Kidney epithelial cell (primary cell): Measurements from ENCODE around the gene NOP9. TPM values are rescaled to one million over a fixed set of nuclear protein-coding genes. Genes with fewer than 3 reads are reported as not detected.

Source experiments
- DNase-seq: peaks from one replicate; pipeline ENCODE4 v3.0.0-alpha.2; 2010; ENCODE audit warnings: low read depth
- H3K27me3 ChIP-seq: 2 replicates; pipeline ENCODE4 v1.6.0; 2011; ENCODE audit warnings: low read length; ENCODE audit not compliant: control insufficient read depth, insufficient read depth
- H3K36me3 ChIP-seq: 2 replicates; pipeline ENCODE4 v1.5.1; 2011; ENCODE audit warnings: low read length; ENCODE audit not compliant: control insufficient read depth, insufficient read depth
- H3K4me3 ChIP-seq: 2 replicates; pipeline ENCODE4 v1.5.1; 2011; ENCODE audit warnings: low read depth, mild to moderate bottlenecking, control low read depth, low read length
- total RNA-seq: library from RNA; depleted of rRNA; stranded (reverse); fragments of >200 nt; gene quantifications from 2 replicates; pipeline ENCODE4 v1.2.3, GENCODE V29; 2015
- TF ChIP-seq, protein P1 (sequence below): IDR thresholded peaks from 2 replicates; pipeline ENCODE4 v1.5.1; 2011; ENCODE audit warnings: mild to moderate bottlenecking, moderate library complexity, low read length, control low read depth, inconsistent platforms; ENCODE audit not compliant: insufficient read depth, poor library complexity, severe bottlenecking

Gene NOP9
- total RNA-seq, 1 donor from 2014 or later = 28.7 TPM

- Histone ChIP-seq H3K27me3 (no peaks in the 10 kb centered on the region), H3K36me3 (no peaks in the 10 kb centered on the region), H3K4me3 (no peak overlapping the region)
- DNase-seq = no peak
- TF ChIP-seq, protein P1, sequence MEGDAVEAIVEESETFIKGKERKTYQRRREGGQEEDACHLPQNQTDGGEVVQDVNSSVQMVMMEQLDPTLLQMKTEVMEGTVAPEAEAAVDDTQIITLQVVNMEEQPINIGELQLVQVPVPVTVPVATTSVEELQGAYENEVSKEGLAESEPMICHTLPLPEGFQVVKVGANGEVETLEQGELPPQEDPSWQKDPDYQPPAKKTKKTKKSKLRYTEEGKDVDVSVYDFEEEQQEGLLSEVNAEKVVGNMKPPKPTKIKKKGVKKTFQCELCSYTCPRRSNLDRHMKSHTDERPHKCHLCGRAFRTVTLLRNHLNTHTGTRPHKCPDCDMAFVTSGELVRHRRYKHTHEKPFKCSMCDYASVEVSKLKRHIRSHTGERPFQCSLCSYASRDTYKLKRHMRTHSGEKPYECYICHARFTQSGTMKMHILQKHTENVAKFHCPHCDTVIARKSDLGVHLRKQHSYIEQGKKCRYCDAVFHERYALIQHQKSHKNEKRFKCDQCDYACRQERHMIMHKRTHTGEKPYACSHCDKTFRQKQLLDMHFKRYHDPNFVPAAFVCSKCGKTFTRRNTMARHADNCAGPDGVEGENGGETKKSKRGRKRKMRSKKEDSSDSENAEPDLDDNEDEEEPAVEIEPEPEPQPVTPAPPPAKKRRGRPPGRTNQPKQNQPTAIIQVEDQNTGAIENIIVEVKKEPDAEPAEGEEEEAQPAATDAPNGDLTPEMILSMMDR = no peak
Observed at GRCh38 chr14:24307156-24307574, 7.5 kb downstream of the NOP9 start.

GRCh38 chr14:24307575-24308341 lies 8.1 kb downstream of the NOP9 start, which contains the start of gene CIDEB:
TSS of gene CIDEB (minus strand) at chr14:24307977. CDS start at chr14:24307858, 119 bp downstream.
- H3K36me3 ChIP-seq = no peaks in the 10 kb centered on the region
- TF ChIP-seq, protein P1 = peak; percentile 96
- no peaks in the 10 kb centered on the region for H3K27me3 ChIP-seq
- no peak within 1 kb of the TSS for H3K4me3 ChIP-seq
- DNase-seq = no peak

GRCh38 chr14:24308342-24309124 lies 8.9 kb downstream of the NOP9 start:
- Histone ChIP-seq H3K36me3 (no peaks in the 10 kb centered on the region), H3K27me3 (no peaks in the 10 kb centered on the region), H3K4me3 (no peak overlapping the region)
- TF ChIP-seq, protein P1 = no peak
- DNase-seq = no peak

DNA sequence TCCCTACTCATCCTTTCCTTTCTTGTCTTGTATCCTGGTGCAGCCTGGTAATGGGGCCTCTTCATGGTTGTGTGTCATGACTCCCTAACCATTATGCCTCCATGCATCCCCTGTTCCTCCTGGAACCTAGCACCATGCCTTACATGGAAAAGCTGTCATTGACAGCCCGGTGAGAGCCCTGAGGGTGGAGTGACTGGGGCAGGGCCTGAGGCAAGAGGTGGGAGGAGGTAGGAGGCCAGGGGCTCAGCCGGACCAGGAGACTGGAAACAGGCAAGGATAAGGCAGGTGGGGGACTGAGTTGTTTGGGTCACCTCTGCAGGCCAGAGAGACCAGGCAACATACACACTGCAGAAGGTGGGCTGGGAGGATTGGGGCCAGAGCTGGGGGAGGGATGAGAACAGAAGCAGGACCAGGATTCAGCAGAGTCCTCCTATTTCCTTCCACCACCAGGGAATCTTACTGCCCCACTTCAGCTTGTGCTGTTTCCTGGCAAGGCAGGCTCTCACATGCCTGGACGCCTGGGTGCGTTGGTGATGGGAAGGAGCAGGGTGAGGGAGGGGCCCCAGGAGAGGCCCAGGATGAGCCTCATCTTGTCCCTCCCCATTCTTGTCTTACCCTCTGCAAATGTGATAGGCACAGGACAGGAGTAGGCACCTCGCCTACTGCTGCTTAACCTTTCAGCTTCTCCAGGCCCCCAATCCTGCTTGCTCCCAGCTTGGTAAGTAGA lies 10.1 kb downstream of the NOP9 start, which contains the start of gene LTB4R2:
Gene LTB4R2, plus strand, starts transcription at position 603 of the 727 bp plus-strand sequence. CDS start 525 bp downstream, outside the sequence.
- Histone ChIP-seq H3K4me3 (no peak within 1 kb of the TSS), H3K27me3 (no peaks in the 10 kb centered on the region), H3K36me3 (no peaks in the 10 kb centered on the region)
- TF ChIP-seq, protein P1 = no peak
- DNase-seq = no peak

- no peaks in the 10 kb centered on the region for H3K36me3 ChIP-seq
- H3K4me3 ChIP-seq = no peak overlapping the region
- H3K27me3 ChIP-seq = no peaks in the 10 kb centered on the region
- TF ChIP-seq, protein P1 = no peak
- no peak for DNase-seq
Observed at GRCh38 chr14:24310265-24310645, 10.6 kb downstream of the NOP9 start.
